Mesothelial cell of epicardium (in vitro differentiated cells): Measurements from ENCODE around the gene GINS2. TPM values are rescaled to one million over a fixed set of nuclear protein-coding genes. Genes with fewer than 3 reads are reported as not detected.

Experiments used
- DNase-seq, 2 experiments: peaks; one replicate each; pipeline ENCODE4 v3.0.0; 2021; ENCODE audit warnings: low spot score in 2 of 2; ENCODE audit not compliant: unreplicated experiment in 2 of 2
- H3K27ac Mint-ChIP-seq: 2 replicates; pipeline ENCODE4 v1.8.0; 2021; ENCODE audit warnings: mixed read lengths
- H3K27me3 Mint-ChIP-seq: 2 replicates; pipeline ENCODE4 v1.8.0; 2021; ENCODE audit warnings: low read depth, mixed read lengths
- H3K36me3 Mint-ChIP-seq: 2 replicates; pipeline ENCODE4 v1.8.0; 2021; ENCODE audit warnings: mixed read lengths
- H3K4me1 Mint-ChIP-seq: 2 replicates; pipeline ENCODE4 v1.8.0; 2021; ENCODE audit warnings: mixed read lengths
- H3K4me3 Mint-ChIP-seq: 2 replicates; pipeline ENCODE4 v1.8.0; 2021; ENCODE audit warnings: mild to moderate bottlenecking, moderate library complexity, mixed read lengths
- H3K9me3 Mint-ChIP-seq: 2 replicates; pipeline ENCODE4 v1.8.0; 2021; ENCODE audit warnings: mixed read lengths
- CTCF ChIP-seq: fragments of 200-600 bp; sonication (generic); IDR thresholded peaks from one replicate; pipeline ENCODE4 v1.5.0; 2021; ENCODE audit warnings: antibody characterized with exemption; ENCODE audit not compliant: unreplicated experiment
- total RNA-seq: library from RNA; stranded (reverse); gene quantifications from 3 replicates; pipeline ENCODE4 v1.2.1, GENCODE V29; 2021

GINS2 gene
- total RNA-seq, 1 donor from 2014 or later = 14.8 TPM

- H3K4me1 Mint-ChIP-seq = peaks cover 1% of the 10 kb centered on the region
- H3K27ac Mint-ChIP-seq = no peak overlapping the region
- no peak for DNase-seq
- H3K27me3 Mint-ChIP-seq = no peaks in the 10 kb centered on the region
- peaks cover 45% of the 10 kb centered on the region for H3K36me3 Mint-ChIP-seq
- no peak overlapping the region for H3K4me3 Mint-ChIP-seq
- no peak for TF ChIP-seq CTCF
- no peaks in the 10 kb centered on the region for H3K9me3 Mint-ChIP-seq
These were observed 23.4 kb downstream of the GINS2 start for GRCh38 chr16:85665373-85665740.

GRCh38 chr16:85664580-85665372, 24.0 kb downstream of the GINS2 start:
- Mint-ChIP-seq H3K27ac (no peak overlapping the region), H3K9me3 (no peaks in the 10 kb centered on the region), H3K4me1 (peaks cover 1% of the 10 kb centered on the region), H3K27me3 (no peaks in the 10 kb centered on the region), H3K4me3 (no peak overlapping the region), H3K36me3 (peaks cover 45% of the 10 kb centered on the region)
- TF ChIP-seq CTCF = no peak
- no peak for DNase-seq

GRCh38 chr16:85663891-85664321, 24.8 kb downstream of the GINS2 start:
- H3K36me3 Mint-ChIP-seq = peaks cover 45% of the 10 kb centered on the region
- H3K27ac Mint-ChIP-seq = no peak overlapping the region
- no peaks in the 10 kb centered on the region for H3K27me3 Mint-ChIP-seq
- no peaks in the 10 kb centered on the region for H3K9me3 Mint-ChIP-seq
- H3K4me3 Mint-ChIP-seq = no peak overlapping the region
- peaks cover 1% of the 10 kb centered on the region for H3K4me1 Mint-ChIP-seq
- DNase-seq = no peak
- no peak for TF ChIP-seq CTCF

GRCh38 chr16:85662976-85663830, 25.6 kb downstream of the GINS2 start:
- Mint-ChIP-seq H3K9me3 (no peaks in the 10 kb centered on the region), H3K4me1 (peaks cover 1% of the 10 kb centered on the region), H3K4me3 (no peak overlapping the region), H3K27me3 (no peaks in the 10 kb centered on the region), H3K36me3 (peaks cover 45% of the 10 kb centered on the region), H3K27ac (no peak overlapping the region)
- DNase-seq = no peak
- no peak for TF ChIP-seq CTCF

DNA sequence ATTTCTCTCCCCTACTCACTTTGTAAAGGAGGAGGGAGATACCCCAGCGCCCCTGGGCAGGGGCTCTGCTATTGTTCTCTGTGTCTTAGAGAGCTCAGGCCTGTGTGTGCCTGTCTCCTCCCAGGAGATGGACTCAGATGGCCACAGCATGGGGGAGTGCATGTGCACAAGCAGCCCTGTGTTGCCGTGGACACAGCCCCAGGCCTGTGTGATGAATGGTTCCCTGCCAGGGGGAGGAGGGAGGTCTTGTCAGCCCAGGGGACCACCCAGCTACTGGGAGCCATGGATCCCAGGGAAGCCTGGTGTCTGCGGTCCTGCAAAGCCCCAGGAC, 26.3 kb downstream of the GINS2 start:
- peaks cover 1% of the 10 kb centered on the region for H3K4me1 Mint-ChIP-seq
- H3K36me3 Mint-ChIP-seq = peaks cover 42% of the 10 kb centered on the region
- no peak overlapping the region for H3K4me3 Mint-ChIP-seq
- no peaks in the 10 kb centered on the region for H3K27me3 Mint-ChIP-seq
- no peaks in the 10 kb centered on the region for H3K9me3 Mint-ChIP-seq
- DNase-seq = no peak
- no peak for TF ChIP-seq CTCF
- H3K27ac Mint-ChIP-seq = peak overlapping the region; percentile 9
